ENCODE measurements around the gene UBE2D3.

UBE2D3 gene

GRCh38 chr4:102754044-102754443 is 73.3 kb downstream of the UBE2D3 start:
- TF ChIP-seq CTCF (IDR thresholded peaks at IDR 0.05; ENCODE audit: extremely low read depth, insufficient read depth, missing control alignments) = no peak
- no peak for DNase-seq (ENCODE audit: low spot score)
- in situ Hi-C loops (cut with MboI; ENCODE audit: low pct_unique_long_range_greater_than_20kb, low sequenced_read_pairs, unreplicated experiment) = no loop called here

GRCh38 chr4:102751941-102752340 is 75.4 kb downstream of the UBE2D3 start:
- DNase-seq (ENCODE audit: low spot score) = no peak
- in situ Hi-C loops (cut with MboI; ENCODE audit: low pct_unique_long_range_greater_than_20kb, low sequenced_read_pairs, unreplicated experiment) = no loop called here
- TF ChIP-seq CTCF (IDR thresholded peaks at IDR 0.05; ENCODE audit: extremely low read depth, insufficient read depth, missing control alignments) = no peak
